Measurements from ENCODE around the gene MAPK1IP1L.

- no peak for TF ChIP-seq CTCF (IDR thresholded peaks at IDR 0.05; ENCODE audit: low read length)
- no peak for TF ChIP-seq EZH2 (optimal IDR thresholded peaks at IDR 0.05; ENCODE audit: low read depth, low read length)
- TF ChIP-seq EZH2phosphoT487 (IDR thresholded peaks at IDR 0.05; ENCODE audit: low read length): no peak
These were observed 953 bp downstream of the MAPK1IP1L start for GRCh38 chr14:55052269-55052930.

Measured in MM.1S (cell line).